Activated CD4-positive, alpha-beta T cell treated with anti-CD3 and anti-CD28 coated beads, Interleukin-2, Interleukin-6, amounts not matched to agents 100 ng/mL and 50 ng/mL, durations not matched to agents 16 hours and 8 hours (primary cell): Measurements from ENCODE around the gene KIF16B.
"Not testable (repeated sequence)": the region's sequence is repeated elsewhere in the genome, so short reads cannot be mapped to it uniquely, and the experiment has no call there.

ENCODE experiments used
- DNase-seq: peaks from one replicate; pipeline ENCODE4 v3.0.0-alpha.2; 2020

The KIF16B gene

DNA sequence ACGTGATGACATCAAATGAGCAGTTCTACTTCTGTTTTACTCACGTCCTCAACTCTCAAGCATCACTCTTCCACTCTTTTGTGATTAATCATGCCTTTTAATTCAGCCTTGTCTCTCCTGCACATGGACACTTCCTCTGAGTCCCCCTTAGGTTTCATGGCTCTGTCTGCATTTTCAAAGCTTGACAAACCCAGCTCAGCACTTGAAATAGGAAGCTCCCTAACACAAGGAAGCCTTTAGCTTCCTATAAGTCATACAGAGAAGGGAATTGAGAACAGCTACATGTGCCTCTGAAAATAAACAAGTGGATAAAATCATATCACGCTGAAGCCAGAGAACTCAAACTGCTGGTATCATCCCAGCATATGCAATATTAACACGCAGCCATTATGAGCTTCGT is 21.2 kb downstream of the KIF16B start:
- no peak for DNase-seq

DNA sequence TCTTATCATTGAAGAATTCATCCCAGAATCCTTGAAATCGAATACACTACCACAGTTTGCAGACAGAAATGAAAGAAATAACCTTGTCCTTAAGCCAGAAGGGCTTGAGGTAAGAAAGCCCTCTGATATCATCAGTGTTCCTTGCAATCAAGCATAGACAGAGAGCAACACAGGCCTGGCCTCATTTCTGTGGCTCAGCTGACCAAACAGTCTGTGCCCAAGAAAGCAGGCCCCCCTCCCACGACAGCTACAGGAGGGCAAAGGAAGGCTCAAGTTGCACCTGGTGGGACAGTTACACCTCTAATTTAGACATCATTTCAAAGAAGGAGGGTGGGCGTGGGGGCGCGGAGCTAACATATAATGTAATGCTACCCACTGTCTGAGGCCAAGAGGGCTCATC is 21.6 kb downstream of the KIF16B start:
- no peak for DNase-seq

DNA sequence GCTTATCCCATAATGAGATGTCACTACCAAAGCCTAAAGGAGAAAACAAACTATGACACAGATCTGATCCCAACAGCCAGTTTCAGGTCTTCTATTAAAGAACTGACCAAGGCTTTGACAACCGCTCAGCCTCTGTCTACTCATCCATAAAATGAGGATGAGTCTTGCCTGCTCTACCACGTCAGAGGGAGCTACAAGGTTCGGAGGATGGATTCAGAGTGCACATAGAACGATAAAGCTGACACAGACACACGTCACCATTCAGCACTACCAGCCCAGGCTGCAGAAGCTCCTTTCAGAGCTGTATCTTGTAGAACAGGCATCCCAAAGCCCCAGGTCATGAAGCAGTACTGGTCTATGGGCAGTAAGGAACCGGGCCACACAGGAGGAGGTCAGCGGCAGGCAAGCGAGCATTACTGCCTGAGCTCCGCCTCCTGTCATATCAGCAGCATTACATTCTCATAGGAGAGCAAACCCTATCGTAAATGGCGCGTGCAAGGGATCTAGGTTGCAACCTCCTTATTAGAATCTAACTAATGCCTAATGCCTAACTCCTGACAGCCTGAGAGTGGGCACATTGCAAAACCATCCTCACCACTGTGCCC is 25.1 kb downstream of the KIF16B start:
- no peak for DNase-seq

DNA sequence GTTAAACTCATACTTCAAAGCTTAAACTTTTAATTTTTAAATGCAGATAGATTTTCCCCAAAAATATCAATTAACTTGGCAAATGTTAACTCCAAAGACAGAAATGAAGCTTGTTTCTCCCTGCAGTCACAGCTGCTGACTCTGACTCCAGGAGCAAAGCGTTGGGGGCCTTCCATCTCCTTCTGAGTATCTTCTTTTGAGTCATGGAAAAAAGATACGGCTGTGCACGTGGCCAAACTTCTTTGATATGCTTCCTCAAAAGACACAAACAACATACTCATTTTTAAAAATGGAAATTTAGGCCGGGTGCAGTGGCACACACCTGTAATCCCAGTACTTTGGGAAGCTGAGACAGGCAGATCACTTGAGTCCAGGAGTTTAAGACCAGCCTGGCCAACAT is 28.3 kb downstream of the KIF16B start:
- DNase-seq = no peak

DNA sequence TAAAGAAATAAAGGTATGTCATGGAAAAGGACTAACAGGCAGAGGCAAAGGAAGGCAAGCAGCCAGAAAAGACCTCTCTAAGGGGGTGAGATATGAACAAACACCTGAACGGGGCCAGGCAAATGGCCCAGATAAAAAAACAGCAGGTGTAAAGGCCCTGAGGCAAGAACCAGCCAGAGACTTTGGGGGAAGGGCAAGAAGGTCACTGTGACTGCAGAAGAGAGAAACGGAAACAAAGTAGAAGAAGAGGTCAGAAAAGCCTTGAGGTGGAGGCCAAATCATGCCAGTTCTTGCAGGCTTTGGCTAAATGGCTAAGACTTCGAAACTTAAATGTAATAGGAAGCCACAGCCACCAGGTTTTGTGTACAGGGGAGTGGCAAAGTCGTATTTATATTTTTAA is 30.8 kb downstream of the KIF16B start:
- no peak for DNase-seq

DNA sequence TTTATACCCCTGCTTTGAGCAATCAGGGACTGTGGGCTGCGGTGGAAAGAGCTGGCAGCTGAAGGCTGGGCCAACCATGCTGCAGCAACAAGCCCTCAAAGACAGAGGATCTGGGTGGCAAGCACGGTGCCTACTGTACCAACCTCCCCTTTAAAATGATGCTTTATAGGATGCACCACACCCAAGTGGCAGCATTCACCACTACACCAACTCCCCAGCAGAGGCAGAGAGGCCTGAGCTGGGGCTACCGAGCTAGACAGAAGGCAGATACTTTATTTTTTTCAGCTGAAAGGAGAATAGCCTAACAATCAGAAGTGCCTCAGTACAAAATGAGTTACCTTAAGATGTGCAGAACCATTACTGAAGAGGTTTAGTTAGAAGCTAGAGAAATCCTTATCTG is 31.4 kb downstream of the KIF16B start:
- no peak for DNase-seq

DNA sequence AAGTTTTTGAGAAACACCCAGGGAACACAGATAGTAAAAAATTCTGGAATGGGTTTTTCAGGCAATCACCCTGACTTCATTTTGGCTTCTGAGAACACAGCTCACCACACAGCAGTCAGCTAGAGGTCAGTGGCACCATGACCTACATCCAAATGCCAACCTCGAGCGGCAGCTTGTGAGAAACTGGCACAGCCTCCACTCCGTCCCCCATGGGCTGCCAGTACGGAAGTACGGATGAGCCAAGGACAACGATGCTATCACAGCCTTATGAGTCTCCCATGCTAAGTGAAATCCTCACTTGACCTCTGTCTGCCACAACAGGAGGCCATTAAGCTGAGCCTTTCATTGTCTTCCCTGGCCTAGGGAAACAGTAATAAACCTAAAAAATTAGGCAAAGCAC is 32.0 kb downstream of the KIF16B start:
- no peak for DNase-seq

DNA sequence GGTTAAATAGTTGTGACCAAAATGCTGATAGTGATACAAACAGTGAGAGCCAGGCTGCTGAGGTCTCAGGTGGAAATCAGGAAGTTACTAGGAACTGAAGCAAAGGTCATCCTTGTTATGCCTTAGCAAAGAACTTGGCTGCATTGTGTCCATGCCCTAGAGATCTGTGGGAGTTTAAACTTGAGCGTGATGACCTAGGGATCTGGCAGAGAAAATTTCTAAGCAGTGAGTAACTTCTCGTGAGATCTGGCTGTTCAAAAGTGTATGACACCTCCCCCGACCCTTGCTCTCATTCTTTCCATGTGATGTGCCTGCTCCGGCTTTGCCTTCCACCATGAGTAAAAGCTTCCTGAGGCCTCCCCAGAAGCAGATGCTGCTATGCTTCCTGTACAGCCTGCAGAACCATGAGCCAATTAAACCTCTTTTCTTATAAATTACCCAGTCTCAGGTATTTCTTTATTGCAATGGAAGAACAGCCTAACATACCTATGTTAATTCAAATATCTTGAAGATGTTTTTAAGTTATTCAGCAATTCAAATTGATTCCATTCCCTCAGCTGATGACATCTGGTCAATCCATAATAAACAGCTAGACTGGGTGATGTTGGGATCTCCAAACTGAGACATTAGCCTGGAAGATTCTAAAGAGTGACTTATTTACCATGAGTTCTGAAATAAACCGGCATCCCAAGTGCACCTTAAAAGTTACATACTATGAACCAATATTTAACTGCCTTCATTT is 33.8 kb downstream of the KIF16B start:
- no peak for DNase-seq

DNA sequence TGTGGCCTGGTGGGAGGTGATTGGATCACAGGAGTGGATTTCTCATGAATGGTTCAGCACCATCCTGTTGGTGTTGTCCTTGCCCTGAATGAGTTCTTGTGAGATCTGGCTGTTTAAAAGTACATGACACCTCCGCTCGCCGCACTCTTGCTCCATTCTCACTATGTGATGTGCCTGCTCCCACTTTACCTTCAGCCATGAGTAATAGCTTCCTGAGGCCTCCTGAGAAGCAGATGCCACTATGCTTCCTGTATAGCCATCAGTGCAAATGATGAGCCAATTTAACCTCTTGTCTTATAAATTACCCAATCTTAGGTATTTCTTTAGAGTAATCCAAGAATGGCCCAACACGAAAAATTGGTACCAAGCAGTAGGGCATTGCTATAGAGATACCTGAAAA is 34.5 kb downstream of the KIF16B start:
- DNase-seq = no peak

DNA sequence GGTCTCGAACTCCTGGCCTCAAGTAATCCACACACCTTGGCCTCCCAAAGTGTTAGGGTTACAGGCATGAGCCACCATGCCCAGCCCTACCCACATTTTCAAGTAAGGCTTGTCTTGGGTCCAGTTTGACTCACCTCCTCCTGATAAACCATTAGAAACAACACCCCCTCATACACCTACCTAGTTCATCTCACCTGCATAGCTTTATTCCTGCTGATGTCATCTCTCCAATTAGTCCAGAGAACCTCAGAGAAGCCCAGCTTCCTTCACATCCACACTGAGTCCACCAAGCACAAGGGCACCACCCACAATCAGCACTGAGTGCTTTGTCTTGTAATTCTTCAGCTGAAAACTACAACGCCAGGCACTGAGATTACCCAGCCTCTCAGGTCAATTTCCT is 35.3 kb downstream of the KIF16B start:
- no peak for DNase-seq

DNA sequence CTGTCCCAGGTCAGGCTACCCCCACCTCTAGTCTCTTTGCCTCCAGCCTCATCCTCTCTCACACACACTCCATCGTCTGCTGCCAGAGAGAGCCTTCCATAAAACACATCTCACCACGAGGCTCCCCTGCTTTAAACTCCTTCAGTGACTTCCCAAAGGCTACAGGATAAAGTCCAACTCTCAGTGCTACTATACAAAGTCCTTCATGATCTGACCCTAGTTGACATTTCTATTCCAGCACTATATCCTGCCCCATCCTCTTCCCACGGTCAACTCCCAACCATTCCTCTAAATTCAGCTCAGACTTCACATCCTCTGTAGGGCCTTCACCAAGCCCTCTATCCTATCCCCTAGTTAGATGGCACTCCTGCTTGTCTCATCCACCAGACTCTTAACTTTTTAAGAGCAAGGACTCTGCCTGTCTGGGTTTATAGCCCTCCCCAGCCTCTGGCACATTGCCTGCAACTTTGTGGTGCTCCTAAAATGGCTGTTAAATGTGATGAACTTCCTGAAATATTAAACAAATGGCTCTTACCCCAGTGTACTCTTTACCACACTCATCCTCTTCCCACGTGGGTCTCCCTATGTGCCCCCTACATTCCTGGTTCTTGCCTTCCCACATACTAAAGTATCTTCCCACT is 36.1 kb downstream of the KIF16B start:
- no peak for DNase-seq

DNA sequence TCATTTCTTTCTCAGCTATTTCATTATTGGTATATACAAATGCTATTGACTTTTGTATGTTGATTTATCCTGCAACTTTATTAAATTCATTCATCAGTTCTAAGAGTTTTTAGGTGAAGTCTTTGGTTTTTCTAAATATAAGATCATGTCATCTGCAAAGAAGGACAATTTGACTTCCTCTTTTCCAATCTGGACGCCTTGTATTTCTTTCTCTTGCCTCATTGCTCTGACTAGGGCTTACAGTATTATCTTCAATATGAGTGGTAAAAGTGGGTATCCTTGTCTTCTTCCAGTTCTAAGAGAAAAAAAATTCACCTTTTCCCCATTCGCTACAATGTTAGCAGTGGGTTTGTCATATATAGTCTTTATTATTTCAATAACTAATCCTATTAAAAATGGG is 38.0 kb downstream of the KIF16B start:
- DNase-seq = no peak

DNA sequence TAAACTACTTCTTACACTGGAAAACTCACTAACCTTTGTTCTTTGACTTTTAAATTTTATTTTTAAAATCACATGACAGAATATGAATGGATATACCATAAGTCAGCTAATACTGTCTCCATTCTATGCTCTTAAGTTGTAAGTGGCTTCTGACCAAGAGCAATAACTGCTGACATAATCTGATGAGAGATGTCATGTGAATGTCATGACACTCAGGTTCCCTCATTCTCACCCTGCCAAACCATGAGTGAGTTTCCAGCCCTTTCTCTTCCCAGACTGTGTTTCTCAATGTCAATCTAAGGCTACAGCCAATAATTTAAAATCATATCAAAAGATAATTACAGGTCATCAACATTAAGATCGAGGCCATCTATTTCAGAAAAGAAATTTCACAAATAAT is 39.7 kb downstream of the KIF16B start:
- DNase-seq = no peak

DNA sequence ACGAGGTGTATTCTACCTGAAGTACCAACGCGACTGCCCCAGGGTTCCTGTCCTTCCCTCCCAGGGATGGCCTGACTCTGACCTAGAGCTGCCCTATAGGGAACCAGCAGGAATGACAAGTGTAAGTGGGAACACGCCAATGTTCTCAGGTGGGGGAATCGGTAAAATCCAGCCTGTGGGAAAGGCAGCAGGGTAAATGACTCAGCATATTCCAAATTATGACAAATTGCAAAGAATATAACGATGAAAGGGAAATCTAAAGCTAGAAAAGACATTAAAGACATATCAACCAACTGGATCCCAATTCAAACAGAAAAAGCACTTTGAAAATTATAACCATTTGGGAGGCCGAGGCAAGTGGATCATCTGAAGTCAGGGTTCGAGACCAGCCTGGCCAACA is 41.8 kb downstream of the KIF16B start:
- DNase-seq = no peak

DNA sequence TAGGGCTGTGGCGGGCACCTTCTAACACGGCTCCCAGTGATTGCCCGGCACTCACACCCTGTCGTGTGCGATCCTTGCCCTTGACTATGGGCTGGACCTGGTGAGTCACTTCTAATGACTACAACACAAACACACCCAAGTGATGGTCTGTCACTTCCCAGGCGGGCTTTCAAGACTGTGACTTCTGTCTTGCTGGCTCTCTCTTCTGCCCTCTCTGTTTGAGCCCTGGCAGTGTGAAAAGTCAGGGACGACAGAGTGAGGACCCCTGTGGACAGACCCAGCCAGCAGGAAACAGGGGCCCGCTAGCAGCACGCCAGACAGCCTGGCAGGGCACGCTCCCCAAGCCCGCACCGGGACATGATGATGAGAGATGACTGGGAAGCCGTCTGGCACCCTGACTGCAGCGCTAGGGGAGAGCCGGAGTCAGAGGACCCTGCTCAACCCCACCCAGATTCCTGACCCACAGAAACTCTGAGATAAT is 43.0 kb downstream of the KIF16B start:
- no peak for DNase-seq

DNA sequence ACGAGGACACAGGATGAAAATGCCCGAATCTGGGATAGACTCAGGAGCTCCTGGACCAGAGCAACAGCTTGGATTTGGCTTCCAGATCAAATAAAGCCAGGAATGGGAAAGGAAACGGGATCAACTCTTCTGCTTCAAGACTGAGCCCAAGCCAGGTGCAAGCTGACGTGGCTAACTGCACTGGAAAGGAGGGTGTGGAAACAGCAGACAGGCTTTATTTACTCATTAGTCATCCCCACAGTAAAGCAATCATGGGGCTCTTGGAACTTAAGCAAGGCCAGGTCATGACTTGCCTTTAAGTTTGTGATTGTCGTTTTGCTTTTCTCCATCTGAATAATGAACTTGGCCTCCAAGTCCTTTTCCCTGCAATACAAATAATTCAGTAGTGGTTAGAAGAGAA is 45.2 kb downstream of the KIF16B start:
- DNase-seq = no peak

DNA sequence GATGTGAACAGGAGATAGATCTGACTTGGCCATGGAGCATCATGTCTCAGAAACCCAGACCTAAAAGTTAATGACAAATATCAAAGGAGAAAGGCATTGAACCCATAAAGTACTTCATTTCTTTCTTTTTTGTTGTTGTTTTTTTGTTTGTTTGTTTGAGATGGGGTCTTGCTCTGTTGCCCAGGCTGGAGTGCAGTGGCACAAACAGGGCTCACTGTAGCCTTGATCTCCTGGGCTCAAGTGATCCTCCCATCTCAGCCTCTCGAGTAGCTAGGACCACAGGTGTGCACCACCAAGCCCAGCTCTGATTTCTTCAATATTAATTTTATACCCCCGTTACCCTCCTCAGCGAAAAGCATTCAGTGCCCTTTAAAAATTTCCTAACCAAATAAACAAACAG is 45.8 kb downstream of the KIF16B start:
- no peak for DNase-seq

DNA sequence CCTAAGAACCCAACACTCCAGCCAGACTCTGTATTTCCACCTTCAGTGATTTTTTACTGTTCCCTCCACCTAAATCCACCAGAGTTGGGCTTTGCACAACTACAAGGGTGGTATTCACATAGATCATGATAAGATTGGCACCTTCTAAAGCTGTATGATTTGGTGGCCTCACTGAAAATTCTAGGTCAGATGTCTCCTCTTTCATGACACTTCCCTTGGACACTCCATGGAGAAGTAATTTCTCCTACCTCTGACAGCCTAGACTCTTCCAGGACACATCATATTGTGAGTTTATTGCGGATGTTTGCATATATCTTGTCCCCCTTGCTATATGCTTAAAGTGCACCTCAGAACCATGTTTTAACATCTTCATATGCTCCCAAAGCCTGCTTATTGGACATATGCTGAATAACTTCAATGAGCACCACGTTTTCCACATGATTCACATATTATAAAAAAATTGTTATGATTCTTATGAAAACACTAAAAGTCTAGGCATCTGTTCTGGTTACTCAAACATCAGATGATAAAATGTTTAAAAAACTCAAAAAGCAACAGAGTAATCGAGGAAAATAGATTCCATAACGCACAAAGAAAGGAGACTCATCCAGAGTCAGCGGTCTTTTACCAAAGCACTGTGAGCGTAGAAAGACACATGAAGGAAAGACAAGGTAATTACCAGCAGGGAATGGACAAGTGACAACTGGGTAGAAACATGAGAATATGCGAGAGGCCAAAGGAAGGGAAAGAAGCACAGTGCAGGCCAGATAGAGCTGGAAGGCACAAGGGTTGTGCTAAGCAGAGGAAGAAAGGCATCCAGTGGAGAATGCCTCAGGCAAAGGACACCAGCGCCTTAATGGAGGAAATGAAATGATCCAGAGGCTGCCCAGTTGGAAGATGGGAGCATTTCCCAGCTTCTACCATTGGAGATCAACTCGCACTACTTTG is 46.5 kb downstream of the KIF16B start:
- no peak for DNase-seq

DNA sequence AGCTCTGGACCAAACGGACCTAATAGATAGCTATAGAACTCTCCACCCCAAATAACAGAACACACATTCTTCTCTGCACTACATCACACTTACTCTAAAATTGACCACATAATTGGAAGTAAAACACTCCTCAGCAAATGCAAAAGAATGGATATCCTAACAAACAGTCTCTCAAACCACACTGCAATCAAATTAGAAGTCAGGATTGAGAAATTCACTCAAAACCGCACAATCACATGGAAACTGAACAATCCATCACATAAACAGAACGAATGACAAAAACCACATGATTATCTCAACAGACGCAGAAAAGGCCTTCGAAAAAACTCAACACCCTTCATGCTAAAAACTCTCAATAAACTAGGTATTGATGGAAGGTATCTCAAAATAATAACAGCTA is 50.6 kb downstream of the KIF16B start:
- DNase-seq = not testable (repeated sequence)

DNA sequence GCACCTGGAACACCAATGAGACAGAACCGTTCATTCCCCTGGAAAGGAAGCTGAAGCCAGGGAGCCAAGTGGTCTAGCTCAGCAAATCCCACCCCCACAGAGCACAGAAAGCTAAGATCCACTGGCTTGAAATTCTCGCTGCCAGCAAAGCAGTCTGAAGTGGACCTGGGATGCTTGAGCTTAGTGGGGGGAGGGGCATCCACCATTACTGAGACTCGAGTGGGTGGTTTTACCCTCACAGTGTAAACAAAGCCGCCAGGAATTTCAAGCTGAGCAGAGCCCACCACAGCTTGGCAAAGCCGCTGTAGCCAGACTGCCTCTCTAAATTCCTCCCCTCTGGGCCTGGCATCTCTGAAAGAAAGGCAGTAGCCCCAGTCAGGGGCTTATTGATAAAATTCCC is 53.1 kb downstream of the KIF16B start:
- DNase-seq = no peak

DNA sequence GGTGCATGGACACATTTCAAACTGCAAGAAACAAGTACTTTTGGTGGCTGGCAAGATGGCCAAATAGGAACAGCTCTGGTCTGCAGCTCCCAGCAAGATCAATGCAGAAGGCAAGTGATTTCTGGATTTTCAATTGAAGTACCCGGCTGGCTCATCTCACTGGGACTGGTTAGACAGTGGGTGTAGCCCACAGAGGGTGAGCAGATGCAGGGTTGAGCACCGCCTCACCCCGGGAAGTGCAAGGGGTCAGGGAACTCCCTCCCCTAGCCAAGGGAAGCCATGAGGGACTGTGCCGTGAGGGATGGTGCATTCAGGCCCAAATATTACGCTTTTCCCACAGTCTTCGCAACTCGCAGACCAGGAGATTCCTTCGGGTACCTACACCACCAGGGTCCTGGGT is 53.6 kb downstream of the KIF16B start:
- not testable (repeated sequence) for DNase-seq

DNA sequence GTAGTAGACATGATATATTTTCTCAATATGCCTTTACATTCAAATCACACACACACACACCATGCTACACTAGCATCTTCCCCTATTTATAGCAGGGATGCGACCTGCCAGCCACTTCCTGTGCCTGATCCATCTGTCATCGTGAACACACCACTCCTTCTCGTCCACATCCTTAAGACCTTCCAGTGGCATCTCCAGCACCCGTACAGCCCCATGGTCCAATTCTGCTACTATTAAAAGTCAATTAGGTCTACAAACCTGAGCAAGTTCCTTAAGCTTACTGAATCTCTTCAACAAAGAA is 54.5 kb downstream of the KIF16B start:
- DNase-seq = no peak
